AG09319 (cell line): ENCODE measurements around the gene MAP1LC3C.

ENCODE experiments used
- DNase-seq: peaks from one replicate; pipeline ENCODE4 v3.0.0-alpha.2; 2010; ENCODE audit warnings: low read depth; ENCODE audit errors: extremely low read depth
- TF ChIP-seq, protein P1 (sequence below): IDR thresholded peaks from 2 replicates; pipeline ENCODE4 v1.5.1; 2011; ENCODE audit warnings: low read depth, mild to moderate bottlenecking, inconsistent platforms, low read length, moderate library complexity

Gene MAP1LC3C

GRCh38 chr1:241976229-241976628, 22.7 kb downstream of the MAP1LC3C start:
- DNase-seq, result no peak

DNA sequence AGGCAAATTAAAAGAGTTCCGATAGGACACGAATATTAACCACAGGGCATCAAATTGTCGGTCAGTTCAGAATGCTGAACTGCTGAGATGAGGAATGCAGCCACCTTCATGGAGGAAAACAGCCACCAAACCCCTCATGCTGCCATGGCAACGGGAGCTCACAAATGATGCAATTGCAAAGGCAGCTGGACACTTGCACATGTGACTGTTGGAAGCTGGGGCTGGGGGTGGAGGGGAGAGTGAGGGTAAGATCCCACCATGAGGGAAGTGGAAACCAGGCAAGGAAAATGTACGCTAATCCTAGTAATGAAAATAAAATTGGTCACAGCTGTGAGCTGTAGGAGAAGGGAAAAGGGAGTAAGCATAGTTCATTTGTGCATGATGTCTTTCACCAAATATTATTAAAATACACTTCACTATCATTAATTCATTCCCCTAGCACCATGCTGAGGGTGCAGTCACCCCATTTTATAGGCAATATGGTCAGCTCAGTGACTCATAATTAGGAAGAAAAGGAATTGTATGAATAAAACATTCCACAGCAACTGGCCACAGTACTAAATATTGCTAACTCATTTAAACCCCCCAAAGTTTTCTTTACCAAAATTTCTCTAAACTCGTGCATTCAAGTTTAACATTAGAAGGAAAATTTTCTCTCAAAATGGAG, 26.1 kb downstream of the MAP1LC3C start:
- DNase-seq, result no peak

More at GRCh38 chr1:241976229-241976628, 22.7 kb downstream of the MAP1LC3C start:
- TF ChIP-seq, protein P1, sequence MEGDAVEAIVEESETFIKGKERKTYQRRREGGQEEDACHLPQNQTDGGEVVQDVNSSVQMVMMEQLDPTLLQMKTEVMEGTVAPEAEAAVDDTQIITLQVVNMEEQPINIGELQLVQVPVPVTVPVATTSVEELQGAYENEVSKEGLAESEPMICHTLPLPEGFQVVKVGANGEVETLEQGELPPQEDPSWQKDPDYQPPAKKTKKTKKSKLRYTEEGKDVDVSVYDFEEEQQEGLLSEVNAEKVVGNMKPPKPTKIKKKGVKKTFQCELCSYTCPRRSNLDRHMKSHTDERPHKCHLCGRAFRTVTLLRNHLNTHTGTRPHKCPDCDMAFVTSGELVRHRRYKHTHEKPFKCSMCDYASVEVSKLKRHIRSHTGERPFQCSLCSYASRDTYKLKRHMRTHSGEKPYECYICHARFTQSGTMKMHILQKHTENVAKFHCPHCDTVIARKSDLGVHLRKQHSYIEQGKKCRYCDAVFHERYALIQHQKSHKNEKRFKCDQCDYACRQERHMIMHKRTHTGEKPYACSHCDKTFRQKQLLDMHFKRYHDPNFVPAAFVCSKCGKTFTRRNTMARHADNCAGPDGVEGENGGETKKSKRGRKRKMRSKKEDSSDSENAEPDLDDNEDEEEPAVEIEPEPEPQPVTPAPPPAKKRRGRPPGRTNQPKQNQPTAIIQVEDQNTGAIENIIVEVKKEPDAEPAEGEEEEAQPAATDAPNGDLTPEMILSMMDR, result no peak

GRCh38 chr1:241968611-241969010, 30.3 kb downstream of the MAP1LC3C start:
- TF ChIP-seq, protein P1, result no peak
- no peak for DNase-seq

More for the DNA sequence above, 26.1 kb downstream of the MAP1LC3C start:
- TF ChIP-seq, protein P1, result no peak

DNA sequence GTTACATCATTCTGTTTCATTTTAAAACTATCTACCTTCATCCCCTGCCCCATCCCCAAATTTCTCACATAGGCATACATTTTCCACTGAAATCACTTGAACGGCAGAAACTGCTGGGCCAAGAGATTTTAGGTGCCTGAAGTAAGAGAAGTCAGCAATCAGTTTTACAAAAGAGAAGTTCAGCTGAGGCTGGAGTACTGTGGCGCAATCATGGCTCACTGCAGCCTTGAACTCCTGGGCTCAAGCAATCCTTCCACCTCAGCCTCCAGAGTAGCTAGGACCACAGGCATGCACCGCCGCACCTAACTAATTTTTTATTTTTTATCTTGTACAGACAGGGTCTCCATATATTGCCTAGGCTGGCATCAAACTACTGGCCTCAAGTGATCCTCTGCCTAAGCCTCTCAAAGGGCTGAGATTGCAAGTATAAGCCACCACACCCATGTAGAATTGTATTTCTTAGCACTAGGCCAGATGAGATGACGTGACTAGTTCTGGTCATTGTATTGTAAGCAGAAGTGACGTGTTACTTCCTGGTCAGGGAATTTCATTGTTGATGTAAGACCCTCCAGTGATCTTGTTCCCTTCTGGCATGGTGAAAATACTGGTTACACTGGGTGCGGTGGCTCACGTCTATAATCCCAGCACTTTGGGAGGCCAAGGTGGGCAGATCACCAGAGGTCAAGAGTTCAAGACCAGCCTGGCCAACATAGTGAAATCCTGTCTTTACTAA, 34.2 kb downstream of the MAP1LC3C start:
- DNase-seq, result no peak
- TF ChIP-seq, protein P1, result no peak

- no peak for DNase-seq
- TF ChIP-seq, protein P1, result no peak
Measured at GRCh38 chr1:241963722-241964121, 35.2 kb downstream of the MAP1LC3C start.

GRCh38 chr1:241962153-241962552, 36.7 kb downstream of the MAP1LC3C start:
- DNase-seq, result no peak
- TF ChIP-seq, protein P1, result no peak

GRCh38 chr1:241957692-241958494, 41.0 kb downstream of the MAP1LC3C start, which contains the start of gene BECN2:
BECN2 (plus strand) TSS chr1:241957767; CDS start chr1:241957767, 0 bp downstream.
- no peak for DNase-seq
- TF ChIP-seq, protein P1, result no peak
